HG03571 (cell line): Measurements from ENCODE around the gene CCL19.
"Not testable (repeated sequence)": the region's sequence is repeated elsewhere in the genome, so short reads cannot be mapped to it uniquely, and the experiment has no call there.

Experiments used
- ATAC-seq: cut with Tn5 transposase; IDR thresholded peaks from one replicate; pipeline ENCODE4 v1.9.1; 2021; ENCODE audit not compliant: unreplicated experiment

The CCL19 gene

GRCh38 chr9:34690983-34691935, at the start of gene CCL19:
Gene CCL19, minus strand, starts transcription at chr9:34691276. Its CDS starts 137 bp downstream, at chr9:34691139.
- no peak for ATAC-seq

GRCh38 chr9:34740176-34740575, 49.1 kb upstream of the CCL19 start:
- not testable (repeated sequence) for ATAC-seq

- no peak for ATAC-seq
Measured at GRCh38 chr9:34737677-34738260, 46.7 kb upstream of the CCL19 start.

- ATAC-seq: no peak
Measured at GRCh38 chr9:34734720-34735119, 43.6 kb upstream of the CCL19 start.

GRCh38 chr9:34732886-34733285, 41.8 kb upstream of the CCL19 start:
- no peak for ATAC-seq

- no peak for ATAC-seq
Measured at GRCh38 chr9:34732478-34732877, 41.4 kb upstream of the CCL19 start.

GRCh38 chr9:34723141-34723540, 32.1 kb upstream of the CCL19 start:
- no peak for ATAC-seq

GRCh38 chr9:34719769-34720025, 28.6 kb upstream of the CCL19 start:
- ATAC-seq: not testable (repeated sequence)

GRCh38 chr9:34719021-34719768, 28.1 kb upstream of the CCL19 start:
- ATAC-seq: no peak

GRCh38 chr9:34717996-34718614, 27.0 kb upstream of the CCL19 start:
- ATAC-seq: no peak

GRCh38 chr9:34716711-34717110, 25.6 kb upstream of the CCL19 start:
- ATAC-seq: no peak

GRCh38 chr9:34715639-34716215, 24.7 kb upstream of the CCL19 start:
- no peak for ATAC-seq

GRCh38 chr9:34714007-34714406, 22.9 kb upstream of the CCL19 start:
- ATAC-seq: no peak

GRCh38 chr9:34712140-34712539, 21.1 kb upstream of the CCL19 start:
- ATAC-seq: no peak

GRCh38 chr9:34710023-34710422, 18.9 kb upstream of the CCL19 start, which contains the start of gene CCL21:
Gene CCL21, minus strand, starts transcription at chr9:34710136. Its CDS starts 70 bp downstream, at chr9:34710066.
- ATAC-seq: no peak

GRCh38 chr9:34709196-34709978, 18.3 kb upstream of the CCL19 start:
- ATAC-seq: no peak

- no peak for ATAC-seq
Measured at GRCh38 chr9:34707130-34707529, 16.1 kb upstream of the CCL19 start.

GRCh38 chr9:34701769-34702736, 11.0 kb upstream of the CCL19 start:
- ATAC-seq: no peak
